Karpas-422 (cell line): ENCODE results near the gene PTPRD. TPM values are rescaled to one million over a fixed set of nuclear protein-coding genes. Genes with fewer than 3 reads are reported as not detected.

ENCODE experiments used
- DNase-seq: peaks from one replicate; pipeline ENCODE4 v3.0.0-alpha.2; 2015
- H2AFZ ChIP-seq: fragments of 200-600 bp; sonication (generic); 2 replicates; pipeline ENCODE4 v1.6.1; 2014; ENCODE audit warnings: antibody characterized with exemption, low read length, mixed read lengths
- H3K27ac ChIP-seq: fragments of 200-600 bp; sonication (generic); 2 replicates; pipeline ENCODE4 v1.5.1; 2014; ENCODE audit warnings: mild to moderate bottlenecking, low read length, moderate library complexity
- H3K27me3 ChIP-seq: fragments of 200-600 bp; sonication (generic); 2 replicates; pipeline ENCODE4 v1.6.1; 2014; ENCODE audit warnings: low read length, mixed read lengths
- H3K36me3 ChIP-seq: fragments of 200-600 bp; sonication (generic); 2 replicates; pipeline ENCODE4 v1.6.1; 2014; ENCODE audit warnings: low read length, mixed read lengths; ENCODE audit not compliant: insufficient read depth
- H3K4me1 ChIP-seq: fragments of 200-600 bp; sonication (generic); 2 replicates; pipeline ENCODE4 v1.6.1; 2014; ENCODE audit warnings: mild to moderate bottlenecking, low read length, mixed read lengths
- H3K4me2 ChIP-seq: fragments of 200-600 bp; sonication (generic); 2 replicates; pipeline ENCODE4 v1.6.1; 2014; ENCODE audit warnings: low read length, low read depth, mild to moderate bottlenecking; ENCODE audit not compliant: poor library complexity, severe bottlenecking
- H3K4me3 ChIP-seq: fragments of 200-600 bp; sonication (generic); 2 replicates; pipeline ENCODE4 v1.5.1; 2014; ENCODE audit warnings: mild to moderate bottlenecking, antibody characterized with exemption, low read length, mixed read lengths
- H3K79me2 ChIP-seq: fragments of 200-600 bp; sonication (generic); 2 replicates; pipeline ENCODE4 v1.6.1; 2014; ENCODE audit warnings: mild to moderate bottlenecking, low read length, mixed read lengths
- H3K9ac ChIP-seq: fragments of 200-600 bp; sonication (generic); 2 replicates; pipeline ENCODE4 v1.6.0; 2014; ENCODE audit warnings: low read length
- H3K9me2 ChIP-seq: fragments of 200-600 bp; sonication (generic), shearing (Covaris generic); replicated peaks from 2 replicates; pipeline ENCODE4 v1.6.0; 2014; ENCODE audit warnings: mild to moderate bottlenecking, low read length, moderate library complexity; ENCODE audit not compliant: insufficient read depth
- H3K9me3 ChIP-seq: fragments of 300-700, 200-600 bp; sonication (generic); 2 replicates; pipeline ENCODE4 v1.6.1; 2014; ENCODE audit warnings: low read length, mixed read lengths
- H4K20me1 ChIP-seq: fragments of 200-600 bp; sonication (generic); 2 replicates; pipeline ENCODE4 v1.6.1; 2014; ENCODE audit warnings: mild to moderate bottlenecking, antibody characterized with exemption, low read length, low read depth; ENCODE audit not compliant: insufficient read depth
- total RNA-seq: library from RNA; depleted of rRNA; stranded (reverse); fragments of >200 nt; shearing (Covaris generic); gene quantifications from 2 replicates; pipeline ENCODE4 v1.2.3, GENCODE V29; 2014; ENCODE audit warnings: low replicate concordance

PTPRD gene
- total RNA-seq, 1 experiment from 2014 or later: 0.63 TPM

GRCh38 chr9:10447036-10447435, 165.8 kb downstream of the PTPRD start:
- no peaks in the 10 kb centered on the region for H3K79me2 ChIP-seq
- H3K9me2 ChIP-seq: no peaks in the 10 kb centered on the region
- no peaks in the 10 kb centered on the region for H3K4me1 ChIP-seq
- H4K20me1 ChIP-seq: no peaks in the 10 kb centered on the region
- no peaks in the 10 kb centered on the region for H3K27me3 ChIP-seq
- H3K4me3 ChIP-seq: no peak overlapping the region
- no peak overlapping the region for H2AFZ ChIP-seq
- H3K27ac ChIP-seq: no peak overlapping the region
- H3K9me3 ChIP-seq: peaks cover 32% of the 10 kb centered on the region
- no peak overlapping the region for H3K4me2 ChIP-seq
- no peak for DNase-seq
- H3K9ac ChIP-seq: no peak overlapping the region
- H3K36me3 ChIP-seq: no peaks in the 10 kb centered on the region

- Histone ChIP-seq H3K4me3 (no peak overlapping the region), H3K79me2 (no peaks in the 10 kb centered on the region), H3K4me2 (no peak overlapping the region), H3K9ac (no peak overlapping the region), H3K9me3 (peaks cover 48% of the 10 kb centered on the region), H4K20me1 (no peaks in the 10 kb centered on the region), H3K36me3 (no peaks in the 10 kb centered on the region), H3K27ac (no peak overlapping the region), H2AFZ (no peak overlapping the region), H3K9me2 (no peaks in the 10 kb centered on the region), H3K27me3 (no peaks in the 10 kb centered on the region), H3K4me1 (no peaks in the 10 kb centered on the region)
- DNase-seq: no peak
Observed at GRCh38 chr9:10443868-10444204, 169.0 kb downstream of the PTPRD start.

DNA sequence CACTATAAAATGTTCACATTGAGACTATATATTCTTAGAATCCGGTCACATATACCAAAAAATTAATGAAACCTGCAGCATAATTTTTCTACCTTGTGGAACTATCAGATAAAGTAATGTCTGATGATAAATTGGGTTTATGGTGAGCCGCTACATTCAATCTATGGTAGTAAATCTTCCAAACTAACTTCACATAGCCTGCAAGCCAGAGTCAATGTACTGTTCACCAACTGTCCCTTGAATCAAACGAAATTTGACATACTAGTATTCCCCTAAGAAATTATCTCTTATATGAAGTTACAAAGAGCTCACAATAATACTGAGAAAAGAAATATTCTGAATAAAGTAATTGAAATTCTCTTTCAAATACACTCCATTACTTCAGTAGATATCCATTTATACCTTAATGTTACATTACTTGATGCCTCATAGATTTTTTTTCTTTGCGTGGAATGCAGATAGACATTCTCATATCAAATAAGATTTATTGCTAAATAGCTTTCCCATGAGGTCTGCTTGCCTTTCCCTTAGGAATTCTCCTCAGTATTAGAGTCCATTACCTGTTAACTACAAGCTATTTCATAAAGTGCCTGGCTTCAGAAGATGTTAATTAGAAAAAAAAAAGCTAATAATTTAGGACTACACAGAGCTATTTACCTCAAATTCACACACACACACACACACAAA, 169.5 kb downstream of the PTPRD start:
- Histone ChIP-seq H3K9ac (no peak overlapping the region), H3K4me2 (no peak overlapping the region), H2AFZ (no peak overlapping the region), H3K27ac (no peak overlapping the region), H3K9me3 (peaks cover 50% of the 10 kb centered on the region), H3K4me1 (no peaks in the 10 kb centered on the region), H3K9me2 (no peaks in the 10 kb centered on the region), H3K79me2 (no peaks in the 10 kb centered on the region), H3K36me3 (no peaks in the 10 kb centered on the region), H3K4me3 (no peak overlapping the region), H3K27me3 (no peaks in the 10 kb centered on the region), H4K20me1 (no peaks in the 10 kb centered on the region)
- no peak for DNase-seq

- no peaks in the 10 kb centered on the region for H3K79me2 ChIP-seq
- H3K36me3 ChIP-seq: no peaks in the 10 kb centered on the region
- no peak overlapping the region for H3K9ac ChIP-seq
- no peak overlapping the region for H3K27ac ChIP-seq
- DNase-seq: no peak
- peaks cover 46% of the 10 kb centered on the region for H3K9me3 ChIP-seq
- no peaks in the 10 kb centered on the region for H3K27me3 ChIP-seq
- no peak overlapping the region for H3K4me2 ChIP-seq
- no peaks in the 10 kb centered on the region for H4K20me1 ChIP-seq
- H3K9me2 ChIP-seq: no peaks in the 10 kb centered on the region
- no peak overlapping the region for H3K4me3 ChIP-seq
- H2AFZ ChIP-seq: no peak overlapping the region
- no peaks in the 10 kb centered on the region for H3K4me1 ChIP-seq
Observed at GRCh38 chr9:10438955-10439354, 173.8 kb downstream of the PTPRD start.

- Histone ChIP-seq H2AFZ (no peak overlapping the region), H3K79me2 (no peaks in the 10 kb centered on the region), H3K27ac (no peak overlapping the region), H4K20me1 (no peaks in the 10 kb centered on the region), H3K27me3 (no peaks in the 10 kb centered on the region), H3K36me3 (no peaks in the 10 kb centered on the region), H3K9ac (no peak overlapping the region), H3K4me2 (no peak overlapping the region), H3K9me2 (no peaks in the 10 kb centered on the region), H3K4me1 (no peaks in the 10 kb centered on the region), H3K4me3 (no peak overlapping the region), H3K9me3 (peaks cover 28% of the 10 kb centered on the region)
- no peak for DNase-seq
Observed at GRCh38 chr9:10436756-10437155, 176.0 kb downstream of the PTPRD start.

DNA sequence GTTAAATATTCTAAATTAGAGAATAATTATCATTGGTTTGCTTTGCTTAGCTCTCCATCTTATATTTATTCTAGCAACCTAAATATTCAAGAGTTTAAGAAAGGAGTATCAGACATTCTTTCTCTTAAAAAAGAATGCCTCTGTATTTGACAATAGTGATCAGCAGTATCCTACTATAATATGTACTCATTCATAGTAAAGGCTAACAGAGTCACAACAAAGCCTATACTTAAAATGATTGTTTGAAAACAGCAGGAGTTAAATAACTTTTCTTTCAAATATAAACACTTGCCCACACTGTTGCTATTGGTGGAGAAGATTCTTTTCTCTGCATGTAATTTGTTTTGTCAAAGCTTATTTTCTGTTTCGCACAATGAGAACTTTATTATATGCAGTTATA, 178.4 kb downstream of the PTPRD start:
- DNase-seq: no peak
- H3K4me3 ChIP-seq: no peak overlapping the region
- no peaks in the 10 kb centered on the region for H4K20me1 ChIP-seq
- H3K36me3 ChIP-seq: no peaks in the 10 kb centered on the region
- H3K27me3 ChIP-seq: no peaks in the 10 kb centered on the region
- H3K79me2 ChIP-seq: no peaks in the 10 kb centered on the region
- H3K9me3 ChIP-seq: peaks cover 14% of the 10 kb centered on the region
- H2AFZ ChIP-seq: no peak overlapping the region
- H3K4me2 ChIP-seq: no peak overlapping the region
- no peaks in the 10 kb centered on the region for H3K9me2 ChIP-seq
- no peak overlapping the region for H3K27ac ChIP-seq
- H3K4me1 ChIP-seq: no peaks in the 10 kb centered on the region
- no peak overlapping the region for H3K9ac ChIP-seq

GRCh38 chr9:10411272-10411671, 201.5 kb downstream of the PTPRD start:
- Histone ChIP-seq H3K9ac (no peak overlapping the region), H3K79me2 (no peaks in the 10 kb centered on the region), H3K4me1 (no peaks in the 10 kb centered on the region), H3K4me2 (no peak overlapping the region), H3K36me3 (no peaks in the 10 kb centered on the region), H3K4me3 (no peak overlapping the region), H3K9me2 (no peaks in the 10 kb centered on the region), H3K27ac (no peak overlapping the region), H3K27me3 (no peaks in the 10 kb centered on the region), H3K9me3 (peaks cover 25% of the 10 kb centered on the region; the same call in 1 of the 2 replicates), H4K20me1 (no peaks in the 10 kb centered on the region), H2AFZ (no peak overlapping the region)
- DNase-seq: no peak

- DNase-seq: no peak
- peaks cover 9% of the 10 kb centered on the region; the same call in 1 of the 2 replicates for H3K9me3 ChIP-seq
- no peaks in the 10 kb centered on the region for H4K20me1 ChIP-seq
Observed at GRCh38 chr9:10403283-10403682, 209.5 kb downstream of the PTPRD start.

More at GRCh38 chr9:10403283-10403682, 209.5 kb downstream of the PTPRD start:
- Histone ChIP-seq H2AFZ (no peak overlapping the region), H3K27me3 (no peaks in the 10 kb centered on the region), H3K27ac (no peak overlapping the region), H3K4me3 (no peak overlapping the region), H3K4me2 (no peak overlapping the region), H3K4me1 (no peaks in the 10 kb centered on the region), H3K9ac (no peak overlapping the region), H3K79me2 (no peaks in the 10 kb centered on the region), H3K36me3 (no peaks in the 10 kb centered on the region), H3K9me2 (no peaks in the 10 kb centered on the region)
